HCT116 (cell line): Measurements from ENCODE around the gene LPXN. TPM values are rescaled to one million over a fixed set of nuclear protein-coding genes. Genes with fewer than 3 reads are reported as not detected.

Experiments
- ATAC-seq: fragments of 200-7000 bp; cut with Tn5 transposase; 2 replicates; pipeline ENCODE4 v1.9.1; 2020; ENCODE audit warnings: mild to moderate bottlenecking, moderate library complexity
- BruUV-seq: library from RNA; stranded (reverse); fragments of 400-500 nt; replicated peaks from 2 replicates; lab custom pipeline; 2021; lab: Mats Ljungman, UMichigan
- CTCF ChIA-PET: fragments of 300-600 bp; sonication (Branson Sonifier 250); formaldehyde crosslinking; loops from one replicate; lab custom pipeline; 2021; ENCODE audit warnings: antibody characterized with exemption; lab: Charles Lee
- POLR2A ChIA-PET: fragments of 300-600, 350-600 bp; sonication (Branson Sonifier 250); formaldehyde crosslinking; loops from one replicate; lab custom pipeline; 2021; ENCODE audit warnings: antibody characterized with exemption; lab: Charles Lee
- RAD21 ChIA-PET, 2 experiments: fragments of 300-600 bp; sonication (Branson Sonifier 250); formaldehyde crosslinking; loops; one replicate each; lab custom pipeline; 2023; ENCODE audit warnings: low total read pairs in 2 of 2; ENCODE audit not compliant: uncharacterized antibody in 2 of 2, unreplicated experiment in 2 of 2, low non-redundant PET in 1 of 2; lab: Charles Lee
- DNase-seq: peaks from one replicate; pipeline ENCODE4 v3.0.0-alpha.2; 2010; ENCODE audit warnings: low read depth, low spot score
- H2AFZ ChIP-seq: fragments of 200-600 bp; shearing (Covaris generic), sonication (generic); 2 replicates; pipeline ENCODE4 v1.6.1; 2017; ENCODE audit warnings: low read depth, mixed run types, mixed read lengths, antibody characterized with exemption, low read length; ENCODE audit not compliant: poor library complexity, severe bottlenecking
- H3K27ac ChIP-seq: 2 replicates; pipeline ENCODE4 v1.5.1; 2012; ENCODE audit warnings: low read depth, low read length
- H3K27me3 ChIP-seq: fragments of 200-600 bp; sonication (generic); 2 replicates; pipeline ENCODE4 v1.6.1; 2016; ENCODE audit warnings: mixed run types, low read length, mixed read lengths; ENCODE audit not compliant: insufficient read depth
- H3K36me3 ChIP-seq, 2 experiments: fragments of 200-500 bp in 1 of 2; fragments of 200-600 bp in 1 of 2; sonication (Bioruptor generic) in 1 of 2; sonication (generic) in 1 of 2; 2 replicates each; pipeline versions ENCODE4 v1.5.1 to v1.6.1; 2014 to 2016; ENCODE audit warnings: low read length in 2 of 2, inconsistent platforms in 1 of 2, mixed read lengths in 1 of 2, mixed run types in 1 of 2; ENCODE audit not compliant: insufficient read depth in 2 of 2, control insufficient read depth in 1 of 2
- H3K4me1 ChIP-seq, 2 experiments: fragments of 200-600 bp in 1 of 2; sonication (generic) in 1 of 2; 2 replicates each; pipeline versions ENCODE4 v1.5.1 to v1.6.1; 2012 to 2017; ENCODE audit warnings: low read length in 2 of 2, inconsistent platforms in 1 of 2, mild to moderate bottlenecking in 1 of 2, mixed read lengths in 1 of 2, mixed run types in 1 of 2, moderate library complexity in 1 of 2; ENCODE audit not compliant: insufficient read depth in 2 of 2, control insufficient read depth in 1 of 2
- H3K4me2 ChIP-seq: fragments of 200-600 bp; sonication (generic); 2 replicates; pipeline ENCODE4 v1.6.1; 2017; ENCODE audit warnings: mixed run types, low read length, mixed read lengths
- H3K4me3 ChIP-seq, 2 experiments: fragments of 200-600 bp in 1 of 2; sonication (generic) in 1 of 2; replicated peaks in 1 of 2; 2 replicates each; pipeline ENCODE4 v1.5.1; 2011 to 2016; ENCODE audit warnings: low read length in 2 of 2, control low read depth in 1 of 2, low read depth in 1 of 2, mild to moderate bottlenecking in 1 of 2, mixed read lengths in 1 of 2, mixed run types in 1 of 2
- H3K79me2 ChIP-seq: fragments of 200-600 bp; sonication (generic); 2 replicates; pipeline ENCODE4 v1.6.1; 2017; ENCODE audit warnings: mild to moderate bottlenecking, mixed run types, low read length, moderate library complexity, mixed read lengths; ENCODE audit not compliant: insufficient read depth
- H3K9ac ChIP-seq: fragments of 200-600 bp; sonication (generic); 2 replicates; pipeline ENCODE4 v1.6.1; 2016; ENCODE audit warnings: low read length, mixed read lengths
- H3K9me2 ChIP-seq: fragments of 200-600 bp; sonication (generic), shearing (Covaris generic); 2 replicates; pipeline ENCODE4 v1.6.1; 2017; ENCODE audit warnings: mixed run types, mild to moderate bottlenecking, moderate library complexity; ENCODE audit not compliant: insufficient read depth
- H3K9me3 ChIP-seq, 2 experiments: fragments of 200-500 bp in 1 of 2; fragments of 200-600 bp in 1 of 2; sonication (Bioruptor generic) in 1 of 2; sonication (generic) in 1 of 2; 2 replicates each; pipeline ENCODE4 v1.6.1; 2014 to 2017; ENCODE audit warnings: low read length in 2 of 2, mixed read lengths in 2 of 2, inconsistent platforms in 1 of 2, low read depth in 1 of 2, mild to moderate bottlenecking in 1 of 2, mixed run types in 1 of 2, moderate library complexity in 1 of 2; ENCODE audit not compliant: control insufficient read depth in 1 of 2, insufficient read depth in 1 of 2
- H4K20me1 ChIP-seq: fragments of 200-600 bp; sonication (generic), shearing (Covaris generic); 2 replicates; pipeline ENCODE4 v1.6.1; 2017; ENCODE audit warnings: mixed run types, mild to moderate bottlenecking, moderate library complexity; ENCODE audit not compliant: insufficient read depth
- ATF3 ChIP-seq: IDR thresholded peaks from 2 replicates; pipeline ENCODE4 v1.6.1; 2012
- CBX3 ChIP-seq: IDR thresholded peaks from 2 replicates; pipeline ENCODE4 v1.6.1; 2012; ENCODE audit warnings: low read depth
- CTCF ChIP-seq, 3 experiments: fragments of 200-600 bp in 1 of 3; sonication (generic) in 1 of 3; IDR thresholded peaks in 2 of 3; conservative IDR thresholded peaks in 1 of 3; 2 replicates each; pipeline ENCODE4 v1.5.1; 2012 to 2017; ENCODE audit warnings: low read depth in 2 of 3, low read length in 2 of 3, antibody characterized with exemption in 1 of 3, borderline replicate concordance in 1 of 3, control low read depth in 1 of 3, mild to moderate bottlenecking in 1 of 3, mixed read lengths in 1 of 3, mixed run types in 1 of 3, moderate library complexity in 1 of 3; ENCODE audit not compliant: insufficient read depth in 1 of 3
- ELF1 ChIP-seq: IDR thresholded peaks from 2 replicates; pipeline ENCODE4 v1.6.1; 2012; ENCODE audit warnings: low read depth, borderline replicate concordance
- EZH2 ChIP-seq: fragments of 200-600 bp; sonication (generic); IDR thresholded peaks from 2 replicates; pipeline ENCODE4 v1.6.1; 2017; ENCODE audit warnings: antibody characterized with exemption, mixed run types
- EZH2phosphoT487 ChIP-seq: fragments of 200-600 bp; IDR thresholded peaks from 2 replicates; pipeline ENCODE4 v1.6.1; 2018; ENCODE audit warnings: antibody characterized with exemption, borderline replicate concordance
- FOSL1 ChIP-seq: IDR thresholded peaks from 2 replicates; pipeline ENCODE4 v1.6.1; 2012; ENCODE audit warnings: low read depth
- JUND ChIP-seq: IDR thresholded peaks from 2 replicates; pipeline ENCODE4 v1.6.1; 2012
- POLR2A ChIP-seq: IDR thresholded peaks from 2 replicates; pipeline ENCODE4 v1.7.0; 2011; ENCODE audit warnings: borderline replicate concordance; ENCODE audit not compliant: insufficient read depth, insufficient read length; ENCODE audit errors: extremely low read depth
- RAD21 ChIP-seq: IDR thresholded peaks from 2 replicates; pipeline ENCODE4 v1.6.1; 2012; ENCODE audit warnings: low read depth, mild to moderate bottlenecking
- SIN3A ChIP-seq: IDR thresholded peaks from 2 replicates; pipeline ENCODE4 v1.6.1; 2012; ENCODE audit warnings: low read depth
- SP1 ChIP-seq: IDR thresholded peaks from 2 replicates; pipeline ENCODE4 v1.6.1; 2012; ENCODE audit warnings: low read depth
- SRF ChIP-seq: IDR thresholded peaks from 2 replicates; pipeline ENCODE4 v1.6.1; 2012; ENCODE audit warnings: low read depth
- YY1 ChIP-seq: IDR thresholded peaks from 2 replicates; pipeline ENCODE4 v1.6.1; 2011; ENCODE audit warnings: low read length, low read depth, moderate library complexity, mild to moderate bottlenecking; ENCODE audit not compliant: insufficient replicate concordance; ENCODE audit errors: extremely low read depth
- ZNF274 ChIP-seq: fragments of 200-500 bp; sonication (Bioruptor generic); IDR thresholded peaks from 2 replicates; pipeline ENCODE4 v1.6.1; 2014; ENCODE audit warnings: mild to moderate bottlenecking, low read depth, low read length, inconsistent platforms
- intact Hi-C: fragments of 100-400 bp; cut with micrococcal nuclease; formaldehyde crosslinking; loops from 2 replicates; pipeline ENCODE4 v1.10.0; 2022
- total RNA-seq: library from RNA; stranded (reverse); gene quantifications from one replicate; pipeline ENCODE4 v1.2.1, GENCODE V29; 2021; ENCODE audit not compliant: unreplicated experiment
- TF ChIP-seq, protein P1 (sequence below): IDR thresholded peaks from 2 replicates; pipeline ENCODE4 v1.6.1; 2011; ENCODE audit warnings: mild to moderate bottlenecking, low read length, moderate library complexity; ENCODE audit not compliant: insufficient replicate concordance; ENCODE audit errors: extremely low read depth

LPXN gene
- total RNA-seq, 1 experiment from 2014 or later = 3.6 TPM

- intact Hi-C loops = no loop called here
- Histone ChIP-seq H3K27me3 (0 out of 2 replicates have a peak, but pooled peaks cover 22% of the 10 kb centered on the region), H3K9me2 (no peaks in the 10 kb centered on the region), H4K20me1 (no peaks in the 10 kb centered on the region), H3K4me3 (no peak overlapping the region), H3K4me1 (no peaks in the 10 kb centered on the region), H3K36me3 (no peaks in the 10 kb centered on the region), H3K9ac (no peak overlapping the region), H3K4me2 (no peak overlapping the region), H2AFZ (no peak overlapping the region), H3K27ac (no peak overlapping the region), H3K9me3 (no peaks in the 10 kb centered on the region), H3K79me2 (no peaks in the 10 kb centered on the region)
- ATAC-seq (no peak), DNase-seq (no peak)
- ChIA-PET RAD21 (no interaction called here), CTCF (interaction anchor here (1.0 kb wide), 1 partner anchor 1153 kb away, joined by 3 read pairs; no protein-coding TSS in a partner anchor), POLR2A (no interaction called here)
- BruUV-seq = no TSS peak
- no peak for TF ChIP-seq FOSL1
- TF ChIP-seq SRF = no peak
- no peak for TF ChIP-seq ATF3
- TF ChIP-seq CTCF (IDR thresholded peaks at IDR 0.05 in 2 of 3, conservative IDR thresholded peaks at IDR 0.05 in 1 of 3; ENCODE audit: borderline replicate concordance in 1 of 3, insufficient read depth in 1 of 3, low read depth in 2 of 3, low read length in 2 of 3) = no peak
- no peak for TF ChIP-seq JUND
- TF ChIP-seq SIN3A = no peak
- TF ChIP-seq, protein P1, sequence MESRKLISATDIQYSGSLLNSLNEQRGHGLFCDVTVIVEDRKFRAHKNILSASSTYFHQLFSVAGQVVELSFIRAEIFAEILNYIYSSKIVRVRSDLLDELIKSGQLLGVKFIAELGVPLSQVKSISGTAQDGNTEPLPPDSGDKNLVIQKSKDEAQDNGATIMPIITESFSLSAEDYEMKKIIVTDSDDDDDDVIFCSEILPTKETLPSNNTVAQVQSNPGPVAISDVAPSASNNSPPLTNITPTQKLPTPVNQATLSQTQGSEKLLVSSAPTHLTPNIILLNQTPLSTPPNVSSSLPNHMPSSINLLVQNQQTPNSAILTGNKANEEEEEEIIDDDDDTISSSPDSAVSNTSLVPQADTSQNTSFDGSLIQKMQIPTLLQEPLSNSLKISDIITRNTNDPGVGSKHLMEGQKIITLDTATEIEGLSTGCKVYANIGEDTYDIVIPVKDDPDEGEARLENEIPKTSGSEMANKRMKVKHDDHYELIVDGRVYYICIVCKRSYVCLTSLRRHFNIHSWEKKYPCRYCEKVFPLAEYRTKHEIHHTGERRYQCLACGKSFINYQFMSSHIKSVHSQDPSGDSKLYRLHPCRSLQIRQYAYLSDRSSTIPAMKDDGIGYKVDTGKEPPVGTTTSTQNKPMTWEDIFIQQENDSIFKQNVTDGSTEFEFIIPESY = no peak
- TF ChIP-seq EZH2phosphoT487 = no peak
- TF ChIP-seq ZNF274 = no peak
- no peak for TF ChIP-seq EZH2
- TF ChIP-seq SP1 = no peak
- no peak for TF ChIP-seq CBX3
- TF ChIP-seq RAD21 = no peak
- TF ChIP-seq ELF1 = no peak
- no peak for TF ChIP-seq POLR2A
- no peak for TF ChIP-seq YY1
Observed at GRCh38 chr11:58498464-58498863, 77.2 kb downstream of the LPXN start.
